Measurements from ENCODE around the gene ITGA2B.
A peak's percentile ranks its signal among the peaks of the same experiment; 100 is the strongest.
"Not testable (repeated sequence)": the region's sequence is repeated elsewhere in the genome, so short reads cannot be mapped to it uniquely, and the experiment has no call there.

ITGA2B gene

DNA sequence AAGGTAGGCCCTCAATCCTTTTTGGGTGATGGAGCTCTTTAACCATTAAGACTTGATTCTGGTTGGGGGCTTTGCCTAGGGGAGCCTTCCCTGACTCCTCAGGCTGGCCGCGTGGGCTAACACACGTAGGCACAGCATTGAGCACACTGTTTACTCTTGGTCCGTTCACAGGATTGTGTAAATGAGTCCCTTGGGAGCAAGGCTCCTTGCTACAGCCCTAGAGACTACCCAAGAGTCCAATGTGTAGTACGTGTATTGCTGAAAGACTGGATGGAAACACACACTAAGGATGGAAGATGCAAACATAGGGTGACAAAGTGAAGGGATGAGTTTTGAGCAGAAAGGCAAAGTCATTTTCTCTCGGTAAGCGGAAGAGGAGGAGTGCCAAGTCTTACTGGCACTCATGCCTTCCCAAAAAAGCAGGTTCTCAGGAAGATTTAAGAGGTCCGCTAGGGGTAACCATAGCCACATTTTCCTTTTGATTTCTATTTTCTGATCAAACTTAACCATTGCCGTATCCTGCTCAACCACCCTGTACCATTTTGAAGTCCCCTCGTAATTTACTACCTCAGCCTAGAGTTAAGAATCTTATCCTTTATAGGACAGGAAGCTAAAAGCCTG, 911 bp upstream of the ITGA2B start:
- DNase-seq: no peak

DNA sequence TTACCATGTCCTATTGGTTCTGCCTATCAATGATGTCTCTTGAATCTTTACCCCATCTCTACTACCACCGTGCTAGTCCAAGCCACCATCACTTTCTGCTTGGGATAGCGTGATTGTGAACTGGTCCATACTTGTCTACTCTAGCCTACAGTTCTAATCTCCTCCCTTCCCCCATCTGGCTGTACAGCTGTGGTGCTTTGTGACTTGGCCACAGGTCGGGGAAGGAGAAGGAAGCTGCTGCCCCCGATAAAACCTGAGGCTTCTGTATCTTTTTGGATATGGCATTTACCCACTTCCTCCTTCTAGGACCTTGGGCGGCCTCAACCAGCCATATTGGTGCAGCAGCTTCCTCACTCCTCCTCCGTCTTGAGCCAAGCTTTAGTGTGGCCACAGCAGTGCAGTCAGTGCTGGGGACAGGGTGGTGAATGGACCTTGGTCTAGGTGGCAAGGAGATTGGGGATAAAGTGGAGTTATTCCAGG, 314 bp upstream of the ITGA2B start:
- DNase-seq: no peak

DNA sequence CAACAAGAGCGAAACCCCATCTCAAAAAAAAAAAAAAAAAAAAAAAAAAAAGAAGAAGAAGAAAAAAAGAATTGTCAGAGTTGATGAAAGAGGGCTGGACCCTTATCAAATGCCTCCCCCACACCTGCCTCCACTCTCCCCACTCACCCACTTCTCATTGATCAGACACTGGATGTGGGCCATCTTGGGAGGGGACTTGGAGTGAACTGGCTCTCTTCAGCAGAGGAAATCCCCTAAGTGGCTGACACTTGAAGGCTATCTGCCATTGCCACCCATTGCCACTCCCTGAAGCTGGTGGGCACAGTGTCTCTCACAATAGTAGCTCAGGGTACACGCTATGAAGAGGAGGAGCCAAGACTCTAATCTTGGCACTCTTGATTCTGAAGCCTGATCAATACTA, 1.6 kb downstream of the ITGA2B start:
- no peak for DNase-seq

GRCh38 chr17:44386182-44386525, 3.3 kb downstream of the ITGA2B start:
- no peak for DNase-seq

GRCh38 chr17:44385287-44386181, 3.9 kb downstream of the ITGA2B start:
- DNase-seq: peak; percentile 67

DNA sequence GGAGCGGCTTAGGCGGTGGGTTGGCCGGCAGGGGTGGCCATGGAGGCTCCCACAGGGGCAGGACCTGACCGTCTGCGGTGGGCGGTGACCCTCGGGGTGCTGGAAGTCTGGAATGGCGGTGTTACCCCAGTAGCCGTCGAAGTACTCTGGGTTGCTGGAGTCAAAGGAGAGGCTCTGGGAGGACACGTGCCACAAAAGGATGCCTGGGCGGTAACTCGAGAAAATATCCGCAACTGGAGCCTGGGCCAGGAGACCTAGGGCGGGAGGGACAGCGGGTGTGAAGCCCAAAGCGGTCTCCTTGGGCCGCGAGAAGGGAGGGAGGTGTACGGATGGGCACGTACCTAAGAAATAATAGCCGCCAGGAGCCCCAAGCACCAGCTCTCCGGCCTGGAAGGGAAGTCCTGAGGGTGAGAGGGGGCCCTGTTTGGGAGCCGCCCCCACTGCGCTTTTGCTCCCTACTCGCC, 4.6 kb downstream of the ITGA2B start:
- DNase-seq: no peak

DNA sequence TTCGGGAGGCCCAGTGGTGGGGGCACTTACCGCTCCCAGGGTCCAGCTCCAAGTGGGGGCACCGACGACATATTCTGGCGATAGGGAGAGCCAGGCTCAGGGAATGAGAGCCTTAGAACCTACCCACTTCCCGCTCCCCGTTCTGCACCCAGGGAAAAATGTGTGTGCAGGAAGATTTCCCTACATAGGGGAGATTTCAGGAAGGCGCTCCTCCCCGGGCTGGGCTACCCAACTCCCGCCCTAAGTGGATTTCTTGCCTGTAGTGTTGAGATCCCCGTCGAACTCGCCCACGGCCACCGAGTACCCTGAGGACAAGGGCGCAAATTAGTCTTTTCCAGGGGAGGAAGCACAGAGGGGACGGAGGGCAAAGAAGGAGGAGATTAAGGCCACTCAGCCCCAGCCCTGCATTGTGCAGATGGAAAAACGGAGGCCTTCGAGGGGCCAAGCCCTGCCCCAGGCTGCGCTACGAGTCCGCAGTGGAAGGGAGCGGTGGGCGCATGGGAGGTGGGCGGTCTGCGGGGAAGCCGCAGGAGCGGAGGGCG, 5.1 kb downstream of the ITGA2B start:
- DNase-seq: no peak

- no peak for DNase-seq
Observed at GRCh38 chr17:44383861-44384260, 5.6 kb downstream of the ITGA2B start.

DNA sequence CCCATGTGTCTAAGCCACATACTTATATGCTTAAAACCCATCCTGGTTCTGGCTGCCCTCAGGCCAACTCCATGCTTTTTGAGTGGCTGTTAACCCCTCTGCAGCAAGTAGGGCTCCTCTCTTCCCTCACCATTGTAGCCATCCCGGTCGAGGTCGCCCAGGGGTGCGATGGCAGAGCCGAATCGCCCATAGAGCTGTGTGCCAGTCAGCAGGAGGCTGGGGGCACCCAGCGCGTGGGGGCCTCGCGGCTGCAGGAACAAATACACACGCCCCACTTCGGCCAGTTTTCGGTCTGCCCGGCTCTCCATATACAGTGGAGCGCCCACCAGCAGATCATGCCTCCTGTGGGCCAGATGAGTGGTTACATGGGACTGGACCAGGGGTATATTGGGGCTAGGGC, 6.1 kb downstream of the ITGA2B start:
- DNase-seq: no peak

- DNase-seq: no peak
Observed at GRCh38 chr17:44382917-44383316, 6.5 kb downstream of the ITGA2B start.

GRCh38 chr17:44381810-44382305, 7.6 kb downstream of the ITGA2B start:
- no peak for DNase-seq

DNA sequence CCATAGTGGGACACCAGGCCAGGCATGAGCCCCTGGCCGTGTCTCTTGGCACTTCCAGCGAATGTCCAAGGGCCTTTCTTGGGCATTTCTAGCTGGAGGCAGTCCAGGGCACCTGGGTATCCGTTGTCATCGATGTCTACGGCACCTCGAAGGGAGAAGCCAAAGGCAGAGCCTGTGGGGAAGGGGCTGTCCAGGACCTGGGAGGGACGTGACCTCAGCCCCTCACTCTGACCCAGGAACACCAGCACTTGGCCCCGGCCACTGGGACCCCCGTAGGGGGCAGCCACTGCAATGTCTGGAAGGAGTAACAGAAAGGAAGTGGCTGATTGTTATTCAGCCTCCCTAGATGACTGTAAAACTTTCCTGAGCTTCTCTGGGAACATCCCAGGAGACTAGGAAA, 8.7 kb downstream of the ITGA2B start:
- no peak for DNase-seq

DNA sequence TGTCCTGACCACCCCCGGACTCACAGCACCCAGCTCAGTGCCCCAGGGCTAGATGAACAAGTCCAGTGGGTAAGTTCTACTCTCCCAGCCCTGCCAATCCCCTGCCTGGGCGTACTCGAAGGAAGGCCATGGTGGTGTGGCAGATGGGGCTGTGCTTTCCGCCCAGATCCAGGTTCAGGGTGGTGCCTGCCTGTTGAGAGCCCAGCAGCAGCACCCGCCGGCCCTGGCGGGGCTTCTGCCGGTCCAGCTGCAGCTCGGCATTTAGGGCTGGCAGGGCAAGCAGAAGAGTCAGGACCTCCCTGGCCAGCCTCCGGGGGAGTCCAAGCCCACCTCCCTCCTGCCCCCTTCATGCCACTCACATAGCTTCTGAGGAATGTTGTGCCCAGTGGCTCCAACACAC, 9.6 kb downstream of the ITGA2B start:
- DNase-seq: no peak

DNA sequence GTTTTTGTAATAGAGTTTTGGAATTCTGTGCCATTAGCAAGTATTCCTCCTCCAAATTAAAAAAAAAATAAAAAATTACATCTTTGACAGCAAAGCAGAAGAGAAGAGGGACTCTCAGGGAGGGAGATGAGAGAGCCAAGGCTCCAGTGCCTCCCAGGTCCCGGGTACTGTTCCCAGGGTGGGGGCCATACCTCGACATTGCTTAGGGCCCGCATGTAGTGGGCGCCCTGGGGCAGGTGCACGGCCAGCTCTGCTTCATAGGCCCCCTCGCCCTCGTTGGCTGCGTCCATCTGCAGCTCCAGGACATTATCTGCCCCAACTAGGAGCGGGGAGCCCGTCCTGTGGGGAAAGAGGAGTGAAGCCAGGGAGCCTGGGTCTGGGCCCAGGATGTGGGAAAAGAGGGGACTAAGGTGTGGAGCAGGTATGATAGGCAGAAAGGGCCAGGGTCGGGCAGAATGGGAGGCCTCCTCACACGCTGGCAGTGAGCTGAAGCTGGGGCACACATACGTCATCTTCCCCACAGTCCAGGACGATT, 11.2 kb downstream of the ITGA2B start:
- no peak for DNase-seq

DNA sequence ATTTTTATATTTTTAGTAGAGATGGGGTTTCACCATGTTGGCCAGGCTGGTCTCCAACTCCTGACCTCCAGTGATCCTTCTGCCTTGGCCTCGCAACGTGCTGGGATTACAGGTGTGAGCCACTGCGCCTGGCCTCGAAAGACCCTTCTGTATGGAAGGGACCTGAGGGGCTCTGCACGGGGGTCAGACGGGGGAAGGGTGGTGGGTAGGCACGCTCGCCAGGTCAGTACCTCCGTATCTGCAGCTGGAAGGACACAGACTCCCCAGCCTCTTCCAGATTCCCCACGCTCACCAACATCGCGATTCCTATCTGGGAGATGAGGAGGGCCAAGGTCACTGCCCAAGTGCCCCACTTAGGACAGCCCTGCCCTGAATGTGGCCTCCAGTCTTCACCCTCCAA, 12.7 kb downstream of the ITGA2B start:
- DNase-seq: no peak

- peak; percentile 16 for DNase-seq
Observed at GRCh38 chr17:44376124-44376523, 13.3 kb downstream of the ITGA2B start.

GRCh38 chr17:44375196-44376017, 14.0 kb downstream of the ITGA2B start:
- DNase-seq: no peak

GRCh38 chr17:44374306-44375195, 14.9 kb downstream of the ITGA2B start:
- DNase-seq: no peak

DNA sequence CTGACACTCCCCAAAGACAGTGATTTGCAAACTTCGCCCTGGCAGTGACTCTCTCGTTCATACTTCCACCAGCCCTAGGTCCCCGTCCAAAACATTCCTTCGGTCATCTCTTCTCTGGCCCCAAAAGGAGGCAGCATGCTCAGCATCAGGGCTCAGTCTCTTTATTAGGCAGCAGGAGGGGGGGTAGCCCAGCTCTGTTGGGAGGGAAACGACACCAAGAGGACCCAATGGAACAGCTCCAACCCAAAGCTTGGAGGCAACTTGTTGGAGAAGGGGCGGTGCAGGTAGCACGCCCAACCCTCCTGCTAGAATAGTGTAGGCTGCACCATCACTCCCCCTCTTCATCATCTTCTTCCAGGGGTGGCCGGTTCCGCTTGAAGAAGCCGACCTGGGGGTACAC, 17.4 kb downstream of the ITGA2B start:
- no peak for DNase-seq

DNA sequence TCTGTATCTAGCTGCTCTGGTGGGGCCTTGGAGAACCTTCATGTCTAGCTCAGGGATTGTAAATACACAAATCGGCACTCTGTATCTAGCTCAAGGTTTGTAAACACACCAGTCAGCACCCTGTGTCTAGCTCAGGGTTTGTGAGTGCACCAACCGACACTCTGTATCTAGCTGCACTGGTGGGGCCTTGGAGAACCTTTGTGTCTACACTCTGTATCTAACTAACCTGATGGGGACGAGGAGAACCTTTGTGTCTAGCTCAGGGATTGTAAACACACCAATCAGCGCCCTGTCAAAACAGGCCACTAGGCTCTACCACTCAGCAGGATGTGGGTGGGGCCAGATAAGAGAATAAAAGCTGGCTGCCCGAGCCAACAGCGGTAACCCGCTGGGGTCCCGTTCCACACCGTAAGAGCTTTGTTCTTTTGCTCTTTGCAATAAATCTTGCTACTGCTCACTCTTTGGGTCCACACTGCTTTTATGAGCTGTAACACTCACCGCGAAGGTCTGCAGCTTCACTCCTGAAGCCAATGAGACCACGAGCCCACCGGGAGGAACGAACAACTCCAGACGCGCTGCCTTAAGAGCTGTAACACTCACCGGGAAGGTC, 19.9 kb downstream of the ITGA2B start:
- not testable (repeated sequence) for DNase-seq

Data from fibroblast of skin of back (primary cell).